C4-2B (cell line): ENCODE measurements around the gene MTM1.

Source experiments
- CTCF ChIP-seq: fragments of 450-650 bp; conservative IDR thresholded peaks from 2 replicates; pipeline ENCODE4 v1.5.1; 2017; ENCODE audit warnings: mild to moderate bottlenecking
- ZFX ChIP-seq: fragments of 450-650 bp; IDR thresholded peaks from 2 replicates; pipeline ENCODE4 v1.6.1; 2017

- TF ChIP-seq CTCF (no peak), ZFX (no peak)
These were observed 10.0 kb upstream of the MTM1 start for GRCh38 chrX:150558424-150558823.
